ENCODE data around the gene KRTAP5-3.

Gene KRTAP5-3

GRCh38 chr11:1642288-1643145 lies 34.3 kb upstream of the KRTAP5-3 start:
- no peak for DNase-seq

- DNase-seq = no peak
These were observed 32.8 kb upstream of the KRTAP5-3 start for GRCh38 chr11:1641096-1641495.

GRCh38 chr11:1640076-1640946 lies 32.0 kb upstream of the KRTAP5-3 start:
- DNase-seq = no peak

- no peak for DNase-seq
These were observed 31.4 kb upstream of the KRTAP5-3 start for GRCh38 chr11:1639666-1640065.

GRCh38 chr11:1639102-1639620 lies 30.9 kb upstream of the KRTAP5-3 start:
- no peak for DNase-seq

GRCh38 chr11:1638344-1638743 lies 30.1 kb upstream of the KRTAP5-3 start:
- DNase-seq = no peak

- DNase-seq = no peak
These were observed 29.4 kb upstream of the KRTAP5-3 start for GRCh38 chr11:1637628-1638027.

GRCh38 chr11:1636291-1636950 lies 28.2 kb upstream of the KRTAP5-3 start:
- DNase-seq = no peak

GRCh38 chr11:1633864-1634263 lies 25.6 kb upstream of the KRTAP5-3 start:
- DNase-seq = no peak

GRCh38 chr11:1632053-1632714 lies 23.9 kb upstream of the KRTAP5-3 start:
- no peak for DNase-seq

GRCh38 chr11:1631066-1631568 lies 22.9 kb upstream of the KRTAP5-3 start:
- no peak for DNase-seq

- DNase-seq = no peak
These were observed 22.0 kb upstream of the KRTAP5-3 start for GRCh38 chr11:1630271-1630670.

- no peak for DNase-seq
These were observed 21.3 kb upstream of the KRTAP5-3 start, which contains the start of gene KRTAP5-5 for GRCh38 chr11:1629326-1630185. KRTAP5-5 (plus strand) TSS chr11:1629775; CDS start chr11:1629841, 66 bp downstream.

GRCh38 chr11:1628506-1629325 lies 20.5 kb upstream of the KRTAP5-3 start:
- DNase-seq = no peak

GRCh38 chr11:1625541-1625940 lies 17.3 kb upstream of the KRTAP5-3 start:
- no peak for DNase-seq

GRCh38 chr11:1624621-1625020 lies 16.4 kb upstream of the KRTAP5-3 start:
- no peak for DNase-seq

GRCh38 chr11:1623716-1624115 lies 15.5 kb upstream of the KRTAP5-3 start:
- DNase-seq = no peak

GRCh38 chr11:1622086-1622485 lies 13.8 kb upstream of the KRTAP5-3 start, which contains the start of gene KRTAP5-4:
KRTAP5-4 (minus strand) TSS chr11:1622138; CDS start chr11:1622093, 45 bp downstream.
- DNase-seq = no peak

GRCh38 chr11:1619449-1619848 lies 11.2 kb upstream of the KRTAP5-3 start:
- DNase-seq = no peak

- no peak for DNase-seq
These were observed 10.0 kb upstream of the KRTAP5-3 start for GRCh38 chr11:1618231-1618630.
